Sigmoid colon (tissue), 4 donors: ENCODE measurements around the gene BBS2.

Source experiments
- EP300 ChIP-seq, 4 donors: sonication (generic); formaldehyde crosslinking; IDR thresholded peaks; one replicate each; pipeline ENCODE4 v1.6.1; 2017; ENCODE audit warnings: antibody characterized with exemption in 4 of 4
- POLR2A ChIP-seq, 2 donors: fragments of 450-650 bp; IDR thresholded peaks; one replicate each; pipeline ENCODE4 v1.6.1; 2016; ENCODE audit warnings: antibody characterized with exemption in 2 of 2, mild to moderate bottlenecking in 2 of 2, moderate library complexity in 2 of 2
- POLR2AphosphoS5 ChIP-seq, 4 donors: sonication (generic); formaldehyde crosslinking; IDR thresholded peaks; one replicate each; pipeline ENCODE4 v1.6.1; 2017; ENCODE audit warnings: antibody characterized with exemption in 4 of 4
- TF ChIP-seq, protein P1 (sequence below), 4 experiments: fragments of 450-650 bp in 3 of 4; fragments of 200-600 bp in 1 of 4; IDR thresholded peaks; one replicate each; pipeline ENCODE4 v1.5.1; 2016 to 2019; ENCODE audit warnings: antibody characterized with exemption in 4 of 4, mild to moderate bottlenecking in 3 of 4, moderate library complexity in 2 of 4

GRCh38 chr16:56525236-56525635 lies 5.4 kb upstream of the BBS2 start:
- TF ChIP-seq, protein P1, sequence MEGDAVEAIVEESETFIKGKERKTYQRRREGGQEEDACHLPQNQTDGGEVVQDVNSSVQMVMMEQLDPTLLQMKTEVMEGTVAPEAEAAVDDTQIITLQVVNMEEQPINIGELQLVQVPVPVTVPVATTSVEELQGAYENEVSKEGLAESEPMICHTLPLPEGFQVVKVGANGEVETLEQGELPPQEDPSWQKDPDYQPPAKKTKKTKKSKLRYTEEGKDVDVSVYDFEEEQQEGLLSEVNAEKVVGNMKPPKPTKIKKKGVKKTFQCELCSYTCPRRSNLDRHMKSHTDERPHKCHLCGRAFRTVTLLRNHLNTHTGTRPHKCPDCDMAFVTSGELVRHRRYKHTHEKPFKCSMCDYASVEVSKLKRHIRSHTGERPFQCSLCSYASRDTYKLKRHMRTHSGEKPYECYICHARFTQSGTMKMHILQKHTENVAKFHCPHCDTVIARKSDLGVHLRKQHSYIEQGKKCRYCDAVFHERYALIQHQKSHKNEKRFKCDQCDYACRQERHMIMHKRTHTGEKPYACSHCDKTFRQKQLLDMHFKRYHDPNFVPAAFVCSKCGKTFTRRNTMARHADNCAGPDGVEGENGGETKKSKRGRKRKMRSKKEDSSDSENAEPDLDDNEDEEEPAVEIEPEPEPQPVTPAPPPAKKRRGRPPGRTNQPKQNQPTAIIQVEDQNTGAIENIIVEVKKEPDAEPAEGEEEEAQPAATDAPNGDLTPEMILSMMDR (IDR thresholded peaks at IDR 0.05): no peak
- TF ChIP-seq POLR2A (IDR thresholded peaks at IDR 0.05) (no peak), POLR2AphosphoS5 (IDR thresholded peaks at IDR 0.05) (no peak), EP300 (IDR thresholded peaks at IDR 0.05) (no peak)
